BLaER1 treated with 17β-estradiol and CSF1 and Interleukin-3, amounts not matched to agents 10 nM and 100 nM (cell line): Measurements from ENCODE around the gene ASCL2.

Experiments used
- H3K27ac ChIP-seq, 11 experiments: shearing (Covaris generic); formaldehyde crosslinking; 2 replicates each; pipeline ENCODE4 v1.8.1; 2022
- H3K27me3 ChIP-seq, 11 experiments: shearing (Covaris generic); formaldehyde crosslinking; 2 replicates each; pipeline ENCODE4 v1.8.1; 2022
- H3K36me3 ChIP-seq, 11 experiments: shearing (Covaris generic); formaldehyde crosslinking; 2 replicates each; pipeline ENCODE4 v1.8.1; 2022
- H3K4me1 ChIP-seq, 10 experiments: shearing (Covaris generic); formaldehyde crosslinking; 2 replicates each; pipeline ENCODE4 v1.8.1; 2022
- H3K4me2 ChIP-seq, 11 experiments: shearing (Covaris generic); formaldehyde crosslinking; 2 replicates each; pipeline ENCODE4 v1.8.1; 2022
- H3K4me3 ChIP-seq, 10 experiments: shearing (Covaris generic); formaldehyde crosslinking; 2 replicates each; pipeline ENCODE4 v1.8.1; 2022
- H3K9ac ChIP-seq, 11 experiments: shearing (Covaris generic); formaldehyde crosslinking; 2 replicates each; pipeline ENCODE4 v1.8.1; 2022
- H3K9me3 ChIP-seq, 11 experiments: shearing (Covaris generic); formaldehyde crosslinking; replicated peaks in 1 of 11; 2 replicates each; pipeline ENCODE4 v1.8.1; 2022
- H4K20me1 ChIP-seq, 11 experiments: shearing (Covaris generic); formaldehyde crosslinking; 2 replicates each; pipeline ENCODE4 v1.8.1; 2022
- Cebpa-rat ChIP-seq, 11 experiments: shearing (Covaris generic); IDR thresholded peaks; 2 replicates each; pipeline ENCODE4 v1.8.1; 2022

ASCL2 gene

GRCh38 chr11:2315395-2316168, 45.2 kb upstream of the ASCL2 start:
- peak overlapping the region; percentile 25 to 75 (median 58); a peak in 21 of 22 replicates for H3K9ac ChIP-seq
- no peak for TF ChIP-seq Cebpa-rat (IDR thresholded peaks at IDR 0.05)
- H4K20me1 ChIP-seq: peaks cover 0 to 5% (median 0%) of the 10 kb centered on the region in 11 experiments; a peak in 1 of 22 replicates
- H3K4me1 ChIP-seq: peaks cover 43 to 61% (median 50%) of the 10 kb centered on the region in 10 experiments
- H3K27ac ChIP-seq: peak overlapping the region in 9 of 11 experiments; percentile 65 to 85 (median 78); a peak in 18 of 22 replicates
- H3K36me3 ChIP-seq: no peaks in the 10 kb centered on the region
- H3K9me3 ChIP-seq: peaks cover 0 to 14% (median 7%) of the 10 kb centered on the region in 11 experiments; a peak in 11 of 22 replicates
- peak overlapping the region; percentile 59 to 99 (median 95) for H3K4me2 ChIP-seq
- H3K27me3 ChIP-seq: peaks cover 0 to 17% (median 0%) of the 10 kb centered on the region in 11 experiments; a peak in 2 of 22 replicates
- H3K4me3 ChIP-seq: peak overlapping the region in 5 of 10 experiments; percentile 3 to 36 (median 19); a peak in 4 of 20 replicates

GRCh38 chr11:2314525-2315394, 44.4 kb upstream of the ASCL2 start:
- peaks cover 0 to 14% (median 7%) of the 10 kb centered on the region in 11 experiments; a peak in 11 of 22 replicates for H3K9me3 ChIP-seq
- TF ChIP-seq Cebpa-rat (IDR thresholded peaks at IDR 0.05): no peak
- peak overlapping the region in 3 of 10 experiments; percentile 5 to 36 (median 19); a peak in 2 of 20 replicates for H3K4me3 ChIP-seq
- H3K9ac ChIP-seq: peak overlapping the region; percentile 25 to 75 (median 68); a peak in 19 of 22 replicates
- peaks cover 0 to 5% (median 0%) of the 10 kb centered on the region in 11 experiments; a peak in 1 of 22 replicates for H4K20me1 ChIP-seq
- H3K27ac ChIP-seq: peak overlapping the region in 10 of 11 experiments; percentile 22 to 85 (median 78); a peak in 18 of 22 replicates
- peaks cover 0 to 17% (median 0%) of the 10 kb centered on the region in 11 experiments; a peak in 2 of 22 replicates for H3K27me3 ChIP-seq
- no peaks in the 10 kb centered on the region for H3K36me3 ChIP-seq
- H3K4me2 ChIP-seq: peak overlapping the region; percentile 67 to 99 (median 95)
- peaks cover 43 to 57% (median 46%) of the 10 kb centered on the region in 10 experiments for H3K4me1 ChIP-seq

- peaks cover 0 to 5% (median 0%) of the 10 kb centered on the region in 11 experiments; a peak in 1 of 22 replicates for H4K20me1 ChIP-seq
- peaks cover 43 to 57% (median 46%) of the 10 kb centered on the region in 10 experiments for H3K4me1 ChIP-seq
- H3K9ac ChIP-seq: peak overlapping the region in 7 of 11 experiments; percentile 56 to 71 (median 68); a peak in 7 of 22 replicates
- H3K4me3 ChIP-seq: no peak overlapping the region
- TF ChIP-seq Cebpa-rat (IDR thresholded peaks at IDR 0.05): no peak
- H3K4me2 ChIP-seq: peak overlapping the region; percentile 67 to 99 (median 84)
- no peaks in the 10 kb centered on the region for H3K36me3 ChIP-seq
- peak overlapping the region in 8 of 11 experiments; percentile 69 to 85 (median 78); a peak in 12 of 22 replicates for H3K27ac ChIP-seq
- H3K27me3 ChIP-seq: peaks cover 0 to 17% (median 0%) of the 10 kb centered on the region in 11 experiments; a peak in 2 of 22 replicates
- H3K9me3 ChIP-seq: peaks cover 0 to 14% (median 7%) of the 10 kb centered on the region in 11 experiments; a peak in 11 of 22 replicates
These were observed 43.7 kb upstream of the ASCL2 start for GRCh38 chr11:2314136-2314524.

GRCh38 chr11:2313051-2313951, 42.9 kb upstream of the ASCL2 start:
- H3K9me3 ChIP-seq: peaks cover 0 to 14% (median 7%) of the 10 kb centered on the region in 11 experiments; a peak in 11 of 22 replicates
- H3K4me3 ChIP-seq: no peak overlapping the region
- peaks cover 43 to 57% (median 46%) of the 10 kb centered on the region in 10 experiments for H3K4me1 ChIP-seq
- no peaks in the 10 kb centered on the region for H3K36me3 ChIP-seq
- H4K20me1 ChIP-seq: peaks cover 0 to 5% (median 0%) of the 10 kb centered on the region in 11 experiments; a peak in 1 of 22 replicates
- TF ChIP-seq Cebpa-rat (IDR thresholded peaks at IDR 0.05): no peak
- peak overlapping the region in 1 of 11 experiments; percentile 7; a peak in 2 of 22 replicates for H3K9ac ChIP-seq
- peak overlapping the region in 6 of 11 experiments; percentile 3 to 95 (median 78); a peak in 6 of 22 replicates for H3K4me2 ChIP-seq
- peaks cover 0 to 17% (median 0%) of the 10 kb centered on the region in 11 experiments; a peak in 2 of 22 replicates for H3K27me3 ChIP-seq
- H3K27ac ChIP-seq: no peak overlapping the region

- TF ChIP-seq Cebpa-rat (IDR thresholded peaks at IDR 0.05): no peak
- Histone ChIP-seq H3K36me3 (no peaks in the 10 kb centered on the region), H3K4me2 (peak overlapping the region in 5 of 11 experiments; percentile 22 to 59 (median 44); a peak in 7 of 22 replicates), H3K4me1 (peaks cover 44 to 61% (median 50%) of the 10 kb centered on the region in 10 experiments), H3K27me3 (peaks cover 0 to 13% (median 0%) of the 10 kb centered on the region in 11 experiments; a peak in 2 of 22 replicates), H3K9ac (peak overlapping the region in 1 of 11 experiments; percentile 19; a peak in 2 of 22 replicates), H3K4me3 (no peak overlapping the region), H4K20me1 (peaks cover 0 to 5% (median 0%) of the 10 kb centered on the region in 11 experiments; a peak in 1 of 22 replicates), H3K27ac (no peak overlapping the region; a peak in 1 of 22 replicates), H3K9me3 (peaks cover 0 to 7% (median 1%) of the 10 kb centered on the region in 11 experiments; a peak in 10 of 22 replicates)
These were observed 42.0 kb upstream of the ASCL2 start for GRCh38 chr11:2312232-2313042.

GRCh38 chr11:2311353-2312133, 41.2 kb upstream of the ASCL2 start:
- no peak for TF ChIP-seq Cebpa-rat (IDR thresholded peaks at IDR 0.05)
- Histone ChIP-seq H3K4me1 (peaks cover 42 to 63% (median 53%) of the 10 kb centered on the region in 10 experiments), H3K36me3 (no peaks in the 10 kb centered on the region), H3K27ac (no peak overlapping the region), H3K4me3 (no peak overlapping the region), H4K20me1 (peaks cover 0 to 5% (median 0%) of the 10 kb centered on the region in 11 experiments; a peak in 1 of 22 replicates), H3K4me2 (peak overlapping the region in 3 of 11 experiments; percentile 43 to 59 (median 44); a peak in 4 of 22 replicates), H3K9me3 (no peaks in the 10 kb centered on the region), H3K9ac (peak overlapping the region in 2 of 11 experiments; percentile 18 to 19; a peak in 1 of 22 replicates), H3K27me3 (peaks cover 0 to 6% (median 0%) of the 10 kb centered on the region in 11 experiments; a peak in 2 of 22 replicates)
